ENCODE results near the gene ZNF396. TPM values are rescaled to one million over a fixed set of nuclear protein-coding genes. Genes with fewer than 3 reads are reported as not detected.
A peak's percentile ranks its signal among the peaks of the same experiment; 100 is the strongest.

The ZNF396 gene
- total RNA-seq, result not detected

GRCh38 chr18:35376742-35377695 is at the start of gene ZNF396:
TSS of gene ZNF396 (minus strand) at chr18:35377337. CDS start at chr18:35374292, 3,045 bp downstream.
- DNase-seq, result peak; percentile 45

GRCh38 chr18:35426786-35427185 is 49.6 kb upstream of the ZNF396 start:
- DNase-seq, result no peak

DNA sequence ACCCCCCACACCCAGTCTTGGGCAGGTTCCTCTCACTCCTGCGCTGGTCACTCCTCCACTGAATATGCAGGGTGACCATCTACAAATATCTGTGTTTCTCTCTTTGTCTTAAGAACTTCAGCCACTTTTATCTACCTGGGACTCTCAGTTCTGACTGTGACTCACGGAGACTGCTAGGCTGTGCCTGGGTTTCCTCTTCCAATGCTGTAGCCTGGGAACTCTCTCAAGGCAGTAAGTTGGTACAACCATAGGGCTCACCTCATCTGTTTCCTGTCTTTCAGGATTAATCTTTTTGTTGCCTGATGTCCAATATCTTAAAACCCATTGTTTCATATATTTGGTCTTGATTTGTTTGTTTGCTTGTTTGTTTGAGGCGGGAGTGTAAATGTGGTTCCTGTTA is 47.2 kb upstream of the ZNF396 start:
- no peak for DNase-seq

GRCh38 chr18:35422237-35422636 is 45.1 kb upstream of the ZNF396 start:
- no peak for DNase-seq

GRCh38 chr18:35418610-35419009 is 41.5 kb upstream of the ZNF396 start:
- DNase-seq, result no peak

DNA sequence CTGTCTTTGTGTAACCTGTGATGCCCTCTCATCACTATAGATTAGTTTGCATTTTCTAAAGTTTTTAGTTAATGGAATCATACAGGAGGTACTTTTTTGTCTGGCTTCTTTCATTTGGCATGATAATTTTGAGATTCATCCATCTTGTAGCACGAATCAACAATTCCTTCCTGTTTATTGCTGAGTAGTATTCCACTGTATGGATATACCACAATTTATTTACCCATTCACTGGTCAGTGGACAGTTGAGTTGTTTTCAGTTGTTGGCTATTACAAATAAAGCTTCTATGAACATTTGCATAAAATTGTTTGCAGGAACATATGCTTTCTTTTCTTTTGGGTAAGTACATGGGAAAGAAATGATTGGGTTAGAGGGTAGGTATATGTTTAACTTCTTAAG is 40.1 kb upstream of the ZNF396 start:
- no peak for DNase-seq

DNA sequence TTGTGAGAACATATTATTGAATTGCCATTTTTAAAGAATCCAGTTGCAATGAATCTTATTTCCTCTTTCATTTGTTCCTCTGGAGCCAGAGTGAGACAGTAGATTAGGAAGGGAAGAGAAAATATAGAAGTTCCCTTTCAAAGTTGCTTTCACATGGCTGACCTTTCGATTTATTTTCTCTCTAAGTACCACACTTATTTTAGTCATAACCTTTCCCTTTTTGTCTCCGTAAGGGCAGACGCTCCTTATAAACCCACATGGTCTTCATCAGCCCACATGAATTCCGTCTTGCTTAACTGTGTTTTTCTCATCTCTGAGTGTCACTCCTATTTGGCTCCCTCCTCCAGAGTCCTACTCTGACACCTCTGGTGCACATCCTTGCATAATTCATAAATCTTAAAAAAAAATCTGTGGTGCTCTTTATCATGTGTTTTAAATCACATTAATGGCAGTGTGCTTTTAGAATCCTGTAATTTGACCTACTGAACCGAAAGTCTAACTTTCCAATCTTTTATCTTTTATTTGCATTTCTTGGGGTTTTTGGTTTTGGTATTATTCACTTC is 38.5 kb upstream of the ZNF396 start:
- DNase-seq, result no peak

DNA sequence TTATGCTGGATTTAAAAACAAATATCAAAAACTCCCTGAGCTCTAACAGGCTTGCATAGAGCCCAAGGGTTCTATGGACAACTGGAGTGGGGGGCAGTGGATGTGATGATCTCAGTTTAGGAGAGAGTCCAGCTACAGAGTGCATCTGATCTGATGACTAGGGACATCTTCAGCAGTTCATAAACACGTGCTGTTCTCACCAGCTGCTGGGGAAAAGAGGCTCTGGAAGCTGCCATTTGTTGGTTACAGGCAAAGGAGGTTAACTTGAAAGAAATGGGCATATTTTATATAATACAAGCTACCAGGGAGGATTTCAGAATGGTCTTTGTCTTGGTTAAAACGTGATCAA is 36.0 kb upstream of the ZNF396 start:
- DNase-seq, result no peak

- DNase-seq, result no peak
Observed at GRCh38 chr18:35411625-35412351, 34.7 kb upstream of the ZNF396 start.

GRCh38 chr18:35410561-35410960 is 33.4 kb upstream of the ZNF396 start:
- DNase-seq, result no peak

DNA sequence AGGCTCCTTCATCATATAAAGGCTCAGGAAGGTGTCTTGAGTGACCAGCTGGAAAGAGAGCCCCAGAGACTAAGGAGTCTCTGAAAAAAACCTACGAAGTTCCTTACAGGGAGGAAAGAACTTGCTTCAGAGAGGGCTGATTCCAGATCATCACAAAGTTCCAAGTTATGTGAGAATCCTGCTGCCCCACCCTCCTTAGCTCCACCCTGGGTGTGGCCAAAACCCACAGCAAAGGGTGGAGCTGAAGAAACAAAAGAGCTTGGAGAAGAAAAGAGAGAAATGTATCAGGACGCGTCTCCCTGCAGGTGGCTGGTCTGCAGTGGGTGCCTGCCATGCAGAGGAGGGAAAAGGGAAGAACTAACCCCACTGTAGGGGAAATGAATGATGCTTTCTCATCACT is 32.8 kb upstream of the ZNF396 start:
- no peak for DNase-seq

- DNase-seq, result no peak
Observed at GRCh38 chr18:35408843-35409261, 31.7 kb upstream of the ZNF396 start.

DNA sequence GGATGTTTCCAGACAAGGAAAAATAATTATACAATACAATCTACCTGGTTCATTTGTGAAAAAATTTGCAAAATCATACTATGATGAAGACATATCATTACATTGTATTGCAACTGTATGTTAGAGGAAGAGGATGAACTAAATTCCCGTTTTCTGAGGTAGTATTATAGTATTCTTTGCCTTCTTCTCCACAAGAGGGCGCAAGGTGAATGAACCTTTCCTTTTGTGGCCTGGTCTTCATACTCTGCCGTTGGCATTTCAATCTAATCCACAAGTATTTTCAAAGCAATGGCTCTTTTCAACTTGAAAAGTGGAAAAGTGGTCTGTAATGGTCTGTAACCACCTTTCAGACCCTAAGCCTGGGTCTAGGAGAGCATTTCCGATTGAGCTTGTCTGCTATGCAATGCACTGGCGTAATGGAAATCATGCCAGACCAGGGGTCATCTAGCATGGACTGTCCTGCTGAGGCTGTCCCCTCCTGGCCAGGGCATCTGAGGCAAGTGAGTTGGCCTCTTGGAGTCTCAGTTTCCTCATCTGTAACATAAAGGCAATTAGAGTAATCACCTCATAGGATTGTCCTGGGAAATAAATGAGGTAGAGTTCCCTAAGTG is 30.8 kb upstream of the ZNF396 start:
- DNase-seq, result peak; percentile 30

- DNase-seq, result no peak
Observed at GRCh38 chr18:35406666-35407065, 29.5 kb upstream of the ZNF396 start.

- DNase-seq, result no peak
Observed at GRCh38 chr18:35397976-35398375, 20.8 kb upstream of the ZNF396 start.

DNA sequence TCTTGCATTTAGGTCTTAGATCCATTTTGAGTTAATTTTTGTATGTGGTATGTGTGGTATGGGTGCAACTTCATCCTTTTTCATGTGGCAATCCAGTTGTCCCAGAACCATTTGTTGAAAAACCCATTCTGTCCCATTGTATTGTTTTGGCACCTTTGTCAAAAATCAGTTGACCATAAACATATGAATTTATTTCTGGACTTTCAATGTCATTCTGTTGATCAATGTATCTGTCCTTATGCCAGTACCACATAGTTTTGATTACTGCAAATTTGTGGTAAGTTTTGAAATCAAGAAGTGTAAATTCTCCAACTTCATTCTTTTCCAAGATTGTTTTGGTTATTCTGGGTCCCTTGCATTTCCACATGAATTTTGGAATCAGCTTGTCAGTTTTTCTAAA is 16.6 kb upstream of the ZNF396 start:
- DNase-seq, result no peak

DNA sequence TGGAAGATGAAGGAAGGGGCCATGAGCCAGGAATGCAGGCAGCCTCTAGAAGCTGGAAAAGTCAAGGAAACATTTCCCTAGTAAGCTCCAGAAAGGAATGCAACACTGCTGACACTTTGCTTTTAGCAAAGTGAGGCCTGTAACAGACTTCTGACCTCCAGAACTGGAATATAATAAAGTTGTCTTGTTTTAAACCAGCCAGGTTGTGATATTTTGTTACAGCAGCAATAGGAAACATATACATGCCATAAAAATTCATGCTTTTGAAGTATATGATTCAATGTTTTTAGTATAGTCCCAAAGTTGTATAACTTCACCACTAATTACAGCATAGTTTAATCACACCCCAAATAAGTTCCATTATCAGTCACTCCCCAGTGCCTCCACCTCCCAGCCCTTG is 15.2 kb upstream of the ZNF396 start:
- DNase-seq, result no peak

GRCh38 chr18:35390951-35391700 is 14.0 kb upstream of the ZNF396 start:
- DNase-seq, result no peak

- no peak for DNase-seq
Observed at GRCh38 chr18:35389095-35389618, 12.0 kb upstream of the ZNF396 start.

DNA sequence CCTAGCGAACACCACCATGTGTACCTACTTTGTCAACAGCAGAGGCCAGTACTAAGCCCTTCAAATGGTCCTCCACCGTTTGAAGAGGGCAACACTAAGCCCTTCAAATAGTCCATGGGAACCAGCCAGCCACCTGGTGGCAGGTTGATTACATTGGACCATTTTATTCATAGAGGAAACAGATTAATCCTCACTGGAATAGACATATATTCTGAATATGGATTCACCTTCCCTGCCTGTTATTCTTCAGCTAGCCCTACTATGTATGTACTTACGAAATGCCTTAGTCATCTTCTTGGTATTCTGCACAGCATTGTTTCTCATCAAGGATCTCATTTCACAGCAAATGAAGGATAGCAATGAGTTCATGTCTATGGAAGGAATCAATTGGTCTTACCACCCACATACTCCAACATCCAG is 10.0 kb upstream of the ZNF396 start:
- no peak for DNase-seq

GRCh38 chr18:35386600-35387100 is 9.5 kb upstream of the ZNF396 start:
- peak; percentile 59 for DNase-seq

DNA sequence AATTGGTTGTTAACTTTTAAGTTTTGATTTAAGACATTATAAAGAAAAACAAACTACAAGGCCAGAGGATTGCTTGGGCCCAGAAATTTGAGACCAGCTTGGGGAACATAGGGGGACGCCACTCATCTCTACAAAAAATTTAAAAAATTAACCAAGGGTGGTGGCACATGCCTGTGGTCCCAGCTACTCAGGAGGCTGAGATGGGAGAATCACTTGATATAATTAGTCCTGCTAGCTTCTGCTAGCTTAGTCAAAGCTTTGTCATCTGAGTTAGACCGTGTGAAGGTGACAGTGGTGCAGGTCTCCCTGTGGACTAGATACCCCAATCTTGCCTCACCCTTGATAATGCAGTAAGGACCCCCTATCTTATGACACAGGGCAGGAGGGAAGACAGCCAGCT is 6.0 kb upstream of the ZNF396 start:
- DNase-seq, result no peak
